ENCODE measurements around the gene RPRD1A. TPM values are rescaled to one million over a fixed set of nuclear protein-coding genes. Genes with fewer than 3 reads are reported as not detected.

Gene RPRD1A
- total RNA-seq, 1 donor from 2014 or later: 62.6 TPM

GRCh38 chr18:36107477-36107876 lies 40.1 kb upstream of the RPRD1A start:
- no peak for TF ChIP-seq CTCF (IDR thresholded peaks at IDR 0.05; ENCODE audit: insufficient read depth, low read depth, low read length)
- TF ChIP-seq EZH2 (IDR thresholded peaks at IDR 0.05; ENCODE audit: insufficient read depth, low read length): no peak
- Histone ChIP-seq H3K4me2 (ENCODE audit: low read length) (no peak overlapping the region), H4K20me1 (ENCODE audit: insufficient read depth, low read length) (no peaks in the 10 kb centered on the region), H3K4me1 (ENCODE audit: insufficient read depth, low read length) (no peaks in the 10 kb centered on the region), H3K27me3 (ENCODE audit: insufficient read depth, low read length) (no peaks in the 10 kb centered on the region), H3K9ac (ENCODE audit: low read length) (no peak overlapping the region), H3K9me3 (ENCODE audit: insufficient read depth, low read depth, low read length) (no peaks in the 10 kb centered on the region), H3K36me3 (ENCODE audit: insufficient read depth, low read length) (peaks cover 5% of the 10 kb centered on the region), H3K27ac (ENCODE audit: low read depth, low read length) (no peak overlapping the region), H2AFZ (ENCODE audit: low read depth, low read length) (no peak overlapping the region), H3K79me2 (ENCODE audit: insufficient read depth, low read length) (no peaks in the 10 kb centered on the region), H3K4me3 (ENCODE audit: insufficient read depth, low read depth, low read length) (no peak overlapping the region)
- DNase-seq (ENCODE audit: low read depth) (no peak), FAIRE-seq (no peak)
- peaks cover under 1% of the 10 kb centered on the region for H3K36me3 Mint-ChIP-seq (ENCODE audit: low read depth, unreplicated experiment)
- H3K4me1 Mint-ChIP-seq (ENCODE audit: low read depth, unreplicated experiment): no peaks in the 10 kb centered on the region
- no peak overlapping the region for H3K27ac Mint-ChIP-seq (ENCODE audit: unreplicated experiment)
- no peak overlapping the region for H3K4me3 Mint-ChIP-seq (ENCODE audit: unreplicated experiment)
- no peaks in the 10 kb centered on the region for H3K27me3 Mint-ChIP-seq (ENCODE audit: low read depth, unreplicated experiment)
- H3K9me3 Mint-ChIP-seq (ENCODE audit: unreplicated experiment): peaks cover 9% of the 10 kb centered on the region

- Histone ChIP-seq H3K27me3 (ENCODE audit: insufficient read depth, low read length) (no peaks in the 10 kb centered on the region), H4K20me1 (ENCODE audit: insufficient read depth, low read length) (no peaks in the 10 kb centered on the region), H3K79me2 (ENCODE audit: insufficient read depth, low read length) (no peaks in the 10 kb centered on the region), H2AFZ (ENCODE audit: low read depth, low read length) (no peak overlapping the region), H3K9ac (ENCODE audit: low read length) (no peak overlapping the region), H3K36me3 (ENCODE audit: insufficient read depth, low read length) (no peaks in the 10 kb centered on the region), H3K27ac (ENCODE audit: low read depth, low read length) (no peak overlapping the region), H3K4me1 (ENCODE audit: insufficient read depth, low read length) (no peaks in the 10 kb centered on the region), H3K9me3 (ENCODE audit: insufficient read depth, low read depth, low read length) (peaks cover 5% of the 10 kb centered on the region), H3K4me3 (ENCODE audit: insufficient read depth, low read depth, low read length) (no peak overlapping the region), H3K4me2 (ENCODE audit: low read length) (no peak overlapping the region)
- Mint-ChIP-seq H3K36me3 (ENCODE audit: low read depth, unreplicated experiment) (peaks cover 3% of the 10 kb centered on the region), H3K27me3 (ENCODE audit: low read depth, unreplicated experiment) (no peaks in the 10 kb centered on the region), H3K4me1 (ENCODE audit: low read depth, unreplicated experiment) (no peaks in the 10 kb centered on the region), H3K4me3 (ENCODE audit: unreplicated experiment) (no peak overlapping the region), H3K27ac (ENCODE audit: unreplicated experiment) (no peak overlapping the region), H3K9me3 (ENCODE audit: unreplicated experiment) (peaks cover 12% of the 10 kb centered on the region)
- TF ChIP-seq CTCF (IDR thresholded peaks at IDR 0.05; ENCODE audit: insufficient read depth, low read depth, low read length) (no peak), EZH2 (IDR thresholded peaks at IDR 0.05; ENCODE audit: insufficient read depth, low read length) (no peak)
- DNase-seq (ENCODE audit: low read depth): no peak
- no peak for FAIRE-seq
Measured at GRCh38 chr18:36104749-36105148, 37.4 kb upstream of the RPRD1A start.

- DNase-seq (ENCODE audit: low read depth) (no peak), FAIRE-seq (no peak)
- TF ChIP-seq EZH2 (IDR thresholded peaks at IDR 0.05; ENCODE audit: insufficient read depth, low read length): no peak
- TF ChIP-seq CTCF (IDR thresholded peaks at IDR 0.05; ENCODE audit: insufficient read depth, low read depth, low read length): no peak
- H3K4me1 Mint-ChIP-seq (ENCODE audit: low read depth, unreplicated experiment): no peaks in the 10 kb centered on the region
- peaks cover 12% of the 10 kb centered on the region for H3K9me3 Mint-ChIP-seq (ENCODE audit: unreplicated experiment)
- H3K36me3 Mint-ChIP-seq (ENCODE audit: low read depth, unreplicated experiment): peaks cover 3% of the 10 kb centered on the region
- peaks cover 5% of the 10 kb centered on the region for H3K9me3 ChIP-seq (ENCODE audit: insufficient read depth, low read depth, low read length)
- no peak overlapping the region for H3K9ac ChIP-seq (ENCODE audit: low read length)
- H3K4me1 ChIP-seq (ENCODE audit: insufficient read depth, low read length): no peaks in the 10 kb centered on the region
- no peaks in the 10 kb centered on the region for H3K79me2 ChIP-seq (ENCODE audit: insufficient read depth, low read length)
- no peaks in the 10 kb centered on the region for H3K27me3 ChIP-seq (ENCODE audit: insufficient read depth, low read length)
- H3K27me3 Mint-ChIP-seq (ENCODE audit: low read depth, unreplicated experiment): peaks cover 2% of the 10 kb centered on the region
- no peak overlapping the region for H3K27ac Mint-ChIP-seq (ENCODE audit: unreplicated experiment)
- no peaks in the 10 kb centered on the region for H4K20me1 ChIP-seq (ENCODE audit: insufficient read depth, low read length)
- H3K4me3 ChIP-seq (ENCODE audit: insufficient read depth, low read depth, low read length): no peak overlapping the region
- H3K36me3 ChIP-seq (ENCODE audit: insufficient read depth, low read length): no peaks in the 10 kb centered on the region
- H2AFZ ChIP-seq (ENCODE audit: low read depth, low read length): no peak overlapping the region
- no peak overlapping the region for H3K27ac ChIP-seq (ENCODE audit: low read depth, low read length)
- H3K4me3 Mint-ChIP-seq (ENCODE audit: unreplicated experiment): no peak overlapping the region
- no peak overlapping the region for H3K4me2 ChIP-seq (ENCODE audit: low read length)
Measured at GRCh38 chr18:36101943-36102342, 34.6 kb upstream of the RPRD1A start.

Measured in astrocyte (in vitro differentiated cells and primary cell).